Heart left ventricle (tissue), 16 donors: ENCODE data around the gene IRAK4. TPM values are rescaled to one million over a fixed set of nuclear protein-coding genes. Genes with fewer than 3 reads are reported as not detected.

Experiments
- ATAC-seq, 4 donors: fragments of 200-7000 bp; cut with Tn5 transposase; one replicate each; pipeline ENCODE4 v1.9.1; 2020 to 2022; ENCODE audit warnings: moderate library complexity in 4 of 4, mild to moderate bottlenecking in 3 of 4, moderate number of reproducible peaks in 1 of 4
- DNase-seq, 5 donors: peaks; one replicate each; pipeline ENCODE4 v3.0.0-alpha.2; 2020
- H3K27ac ChIP-seq, 12 donors: fragments of 200-600 bp; sonication (generic) in 4 of 12; one replicate each; pipeline versions ENCODE4 v1.5.0 to v1.8.0; 2016 to 2022; ENCODE audit warnings: mild to moderate bottlenecking in 2 of 12
- H3K27me3 ChIP-seq, 9 donors: fragments of 200-600 bp; sonication (generic) in 2 of 9; one replicate each; pipeline versions ENCODE4 v1.5.1 to v1.8.0; 2016 to 2022; ENCODE audit warnings: mild to moderate bottlenecking in 3 of 9
- H3K36me3 ChIP-seq, 9 donors: fragments of 200-600 bp; sonication (generic) in 2 of 9; one replicate each; pipeline versions ENCODE4 v1.5.0 to v1.8.0; 2018 to 2022; ENCODE audit warnings: mild to moderate bottlenecking in 2 of 9
- H3K4me1 ChIP-seq, 12 donors: fragments of 200-600 bp; sonication (generic) in 4 of 12; one replicate each; pipeline versions ENCODE4 v1.5.0 to v1.8.0; 2016 to 2022; ENCODE audit warnings: mild to moderate bottlenecking in 3 of 12
- H3K4me3 ChIP-seq, 12 donors: fragments of 200-600 bp; sonication (generic) in 4 of 12; one replicate each; pipeline versions ENCODE4 v1.5.0 to v1.8.0; 2017 to 2022; ENCODE audit warnings: mild to moderate bottlenecking in 9 of 12, moderate library complexity in 4 of 12
- H3K9me3 ChIP-seq, 12 donors: fragments of 200-600 bp; sonication (generic) in 4 of 12; one replicate each; pipeline versions ENCODE4 v1.5.0 to v1.8.0; 2016 to 2022; ENCODE audit warnings: mild to moderate bottlenecking in 1 of 12
- POLR2A ChIP-seq, 2 donors: fragments of 450-650 bp; IDR thresholded peaks; one replicate each; pipeline ENCODE4 v1.6.1; 2017; ENCODE audit warnings: antibody characterized with exemption in 2 of 2, mild to moderate bottlenecking in 2 of 2, moderate library complexity in 2 of 2
- WGBS, 4 donors: extraction: QIAGEN DNeasy Blood & Tissue Kit in 2 of 4; methylation state at CpG; one replicate each; pipeline versions ENCODE4 v1.1.5 to v1.1.7; 2013 to 2018; 5-methylcytosine and 5-hydroxymethylcytosine counted together
- intact Hi-C, 10 donors: fragments of 100-400 bp; cut with DNase I; formaldehyde crosslinking; loops; one replicate each; pipeline versions ENCODE4 v1.11.1 to v1.14.2; 2022
- polyA plus RNA-seq, 2 donors: library from polyadenylated mRNA; stranded (reverse); fragments of 200-250 nt; gene quantifications; one replicate each; pipeline ENCODE4 v1.2.3, GENCODE V29; 2013
- total RNA-seq, 9 donors: library from RNA; depleted of rRNA in 2 of 9; stranded (reverse); fragments of >200 nt in 2 of 9; fragmentation: NEBNext Ultra II Directional in 3 of 9; extraction: Animal tissue kit (Norgen Biotek cat#: 25700) in 3 of 9; gene quantifications; one replicate each; pipeline versions ENCODE4 v1.1.0 to v1.2.4, GENCODE V29; 2016 to 2023
- TF ChIP-seq, protein P1 (sequence below), 12 donors: fragments of 200-600 bp; sonication (generic) in 4 of 12; IDR thresholded peaks; one replicate each; pipeline versions ENCODE4 v1.5.0 to v1.8.0; 2018 to 2022; ENCODE audit warnings: antibody characterized with exemption in 12 of 12, mild to moderate bottlenecking in 5 of 12
- donor health status: ischemic (EF 13 %, LVEDD 7.1; RV severe dilation, severe dysfunction).
- donor health status: healthy with polysubstance abuse.
- donor health status: DM: no; HTN: yes; CAD: no.
- donor health status: DM: no; HTN: no; CAD: no.
- donor health status: ischemic (EF 25% LVEDD 6.9; RV normal size, moderate dysfunction).
- donor health status: ischemic (EF 25% LVEDD 5.7; RV mildly dilated, moderate dysfunction).
- donor health status: healthy.
- donor health status: DM: yes; HTN: yes; CAD: no.
- donor health status: ischemic (EF 35%, LVEDD 5.7; RV mildly dilated, moderate dysfunction).
- donor health status: nonischemic (EF 11% LVEDD 7.7; RV severe dilation, severe dysfunction).
- donor health status: DM: yes; HTN: yes; CAD: no.
- donor health status: PGD.
- donor health status: ischemic (EF 29% LVEDD 5.4; RV normal size, mild dysfunction).
- donor health status: nonischemic (EF 23%, LVEDD 6.1; RV moderate dilation, normal function).

The IRAK4 gene
- total and polyA plus RNA-seq, 11 donors = 3.3 to 14.4 (median 4.8) TPM

DNA sequence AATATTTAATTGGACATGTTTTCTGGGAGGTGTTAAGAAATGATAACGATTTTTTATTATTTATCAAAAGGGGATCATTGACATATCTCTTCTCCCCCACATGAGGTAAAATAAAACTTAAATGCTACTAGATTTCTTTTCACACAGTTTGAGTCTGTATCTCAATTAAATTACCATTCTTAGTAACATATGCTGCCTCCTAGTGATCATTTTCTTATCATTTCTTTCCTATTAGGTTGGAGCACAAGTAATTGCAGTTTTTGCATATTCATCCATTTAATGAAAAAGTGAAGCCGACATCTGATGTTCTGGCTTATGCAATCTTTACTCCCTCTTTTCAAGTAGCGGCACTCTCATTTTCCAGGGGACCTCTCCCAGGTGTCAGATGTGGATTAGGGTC, 25.1 kb upstream of the IRAK4 start:
- no peak overlapping the region for H3K27ac ChIP-seq
- no peaks in the 10 kb centered on the region for H3K27me3 ChIP-seq
- intact Hi-C loops = no loop called here
- TF ChIP-seq, protein P1, sequence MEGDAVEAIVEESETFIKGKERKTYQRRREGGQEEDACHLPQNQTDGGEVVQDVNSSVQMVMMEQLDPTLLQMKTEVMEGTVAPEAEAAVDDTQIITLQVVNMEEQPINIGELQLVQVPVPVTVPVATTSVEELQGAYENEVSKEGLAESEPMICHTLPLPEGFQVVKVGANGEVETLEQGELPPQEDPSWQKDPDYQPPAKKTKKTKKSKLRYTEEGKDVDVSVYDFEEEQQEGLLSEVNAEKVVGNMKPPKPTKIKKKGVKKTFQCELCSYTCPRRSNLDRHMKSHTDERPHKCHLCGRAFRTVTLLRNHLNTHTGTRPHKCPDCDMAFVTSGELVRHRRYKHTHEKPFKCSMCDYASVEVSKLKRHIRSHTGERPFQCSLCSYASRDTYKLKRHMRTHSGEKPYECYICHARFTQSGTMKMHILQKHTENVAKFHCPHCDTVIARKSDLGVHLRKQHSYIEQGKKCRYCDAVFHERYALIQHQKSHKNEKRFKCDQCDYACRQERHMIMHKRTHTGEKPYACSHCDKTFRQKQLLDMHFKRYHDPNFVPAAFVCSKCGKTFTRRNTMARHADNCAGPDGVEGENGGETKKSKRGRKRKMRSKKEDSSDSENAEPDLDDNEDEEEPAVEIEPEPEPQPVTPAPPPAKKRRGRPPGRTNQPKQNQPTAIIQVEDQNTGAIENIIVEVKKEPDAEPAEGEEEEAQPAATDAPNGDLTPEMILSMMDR (IDR thresholded peaks at IDR 0.05) = no peak
- no peak for TF ChIP-seq POLR2A (IDR thresholded peaks at IDR 0.05)
- 86 to 96% (median 90%) methylated on average over 3 of the region's 3 CpGs for WGBS, 4 donors
- DNase-seq = no peak
- H3K9me3 ChIP-seq = no peaks in the 10 kb centered on the region
- ATAC-seq = no peak
- H3K4me1 ChIP-seq = no peaks in the 10 kb centered on the region
- no peak overlapping the region for H3K4me3 ChIP-seq
- peaks cover 0 to 89% (median 68%) of the 10 kb centered on the region in 9 donors for H3K36me3 ChIP-seq

GRCh38 chr12:43736927-43737440, 21.8 kb upstream of the IRAK4 start:
- intact Hi-C loops = no loop called here
- no peak overlapping the region for H3K4me3 ChIP-seq
- H3K27ac ChIP-seq = no peak overlapping the region
- no peak for ATAC-seq
- no peaks in the 10 kb centered on the region for H3K27me3 ChIP-seq
- 90 to 93% (median 92%) methylated on average over 3 of the region's 3 CpGs for WGBS, 4 donors
- TF ChIP-seq POLR2A (IDR thresholded peaks at IDR 0.05) = no peak
- TF ChIP-seq, protein P1 (IDR thresholded peaks at IDR 0.05) = no peak
- H3K36me3 ChIP-seq = peaks cover 0 to 82% (median 53%) of the 10 kb centered on the region in 9 donors
- H3K9me3 ChIP-seq = no peaks in the 10 kb centered on the region
- DNase-seq = no peak
- no peaks in the 10 kb centered on the region for H3K4me1 ChIP-seq

GRCh38 chr12:43737646-43738045, 21.1 kb upstream of the IRAK4 start:
- Histone ChIP-seq H3K27ac (no peak overlapping the region), H3K27me3 (no peaks in the 10 kb centered on the region), H3K36me3 (peaks cover 0 to 82% (median 53%) of the 10 kb centered on the region in 9 donors), H3K4me3 (no peak overlapping the region), H3K9me3 (no peaks in the 10 kb centered on the region), H3K4me1 (no peaks in the 10 kb centered on the region)
- whole genome bisulfite sequencing, 4 donors = 63 to 81% (median 66%) methylated on average over 2 of the region's 2 CpGs
- ATAC-seq (no peak), DNase-seq (no peak)
- TF ChIP-seq, protein P1 (IDR thresholded peaks at IDR 0.05) = no peak
- no peak for TF ChIP-seq POLR2A (IDR thresholded peaks at IDR 0.05)
- intact Hi-C loops = no loop called here

GRCh38 chr12:43740511-43741100, 18.1 kb upstream of the IRAK4 start:
- Histone ChIP-seq H3K4me1 (no peaks in the 10 kb centered on the region), H3K4me3 (no peak overlapping the region), H3K36me3 (peaks cover 0 to 89% (median 59%) of the 10 kb centered on the region in 9 donors), H3K27ac (no peak overlapping the region), H3K27me3 (no peaks in the 10 kb centered on the region), H3K9me3 (no peaks in the 10 kb centered on the region)
- ATAC-seq (no peak), DNase-seq (no peak)
- TF ChIP-seq, protein P1 (IDR thresholded peaks at IDR 0.05) = no peak
- TF ChIP-seq POLR2A (IDR thresholded peaks at IDR 0.05) = no peak
- intact Hi-C loops = no loop called here
- 66 to 73% (median 71%) methylated on average over 3 of the region's 3 CpGs for WGBS, 4 donors
